Ascending aorta (tissue), 2 donors: Measurements from ENCODE around the gene VSTM4. TPM values are rescaled to one million over a fixed set of nuclear protein-coding genes. Genes with fewer than 3 reads are reported as not detected.

Source experiments
- DNase-seq, 2 donors: peaks; one replicate each; pipeline ENCODE4 v3.0.0-alpha.2; 2019; ENCODE audit warnings: low spot score in 2 of 2
- H3K27ac ChIP-seq, 2 donors: fragments of 200-600 bp; sonication (generic); one replicate each; pipeline ENCODE4 v1.5.1; 2016 to 2017; ENCODE audit warnings: mild to moderate bottlenecking in 1 of 2
- H3K27me3 ChIP-seq: fragments of 200-600 bp; sonication (generic); one replicate; pipeline ENCODE4 v1.5.1; 2017
- H3K36me3 ChIP-seq, 2 donors: fragments of 200-600 bp; sonication (generic); one replicate each; pipeline ENCODE4 v1.5.1; 2016
- H3K4me1 ChIP-seq, 2 donors: fragments of 200-600 bp; sonication (generic); one replicate each; pipeline ENCODE4 v1.5.1; 2016 to 2017; ENCODE audit warnings: mild to moderate bottlenecking in 1 of 2
- H3K4me3 ChIP-seq, 2 donors: fragments of 200-600 bp; sonication (generic); one replicate each; pipeline ENCODE4 v1.5.1; 2016 to 2017; ENCODE audit warnings: mild to moderate bottlenecking in 1 of 2
- H3K9me3 ChIP-seq, 2 donors: fragments of 200-600 bp; sonication (generic); one replicate each; pipeline ENCODE4 v1.5.1; 2016
- intact Hi-C: fragments of 100-400 bp; cut with DNase I; formaldehyde crosslinking; loops from one replicate; pipeline ENCODE4 v1.15.1; 2023
- total RNA-seq: library from RNA; depleted of rRNA; stranded (reverse); fragments of >200 nt; gene quantifications from one replicate; pipeline ENCODE4 v1.1.0, GENCODE V29; 2016
- TF ChIP-seq, protein P1 (sequence below), 3 experiments: fragments of 200-600 bp in 2 of 3; fragments of 450-650 bp in 1 of 3; sonication (generic) in 2 of 3; IDR thresholded peaks; one replicate each; pipeline ENCODE4 v1.5.1; 2016 to 2019; ENCODE audit warnings: antibody characterized with exemption in 3 of 3, mild to moderate bottlenecking in 1 of 3, moderate library complexity in 1 of 3

The VSTM4 gene
- total RNA-seq, 1 donor from 2014 or later = 17.7 TPM

DNA sequence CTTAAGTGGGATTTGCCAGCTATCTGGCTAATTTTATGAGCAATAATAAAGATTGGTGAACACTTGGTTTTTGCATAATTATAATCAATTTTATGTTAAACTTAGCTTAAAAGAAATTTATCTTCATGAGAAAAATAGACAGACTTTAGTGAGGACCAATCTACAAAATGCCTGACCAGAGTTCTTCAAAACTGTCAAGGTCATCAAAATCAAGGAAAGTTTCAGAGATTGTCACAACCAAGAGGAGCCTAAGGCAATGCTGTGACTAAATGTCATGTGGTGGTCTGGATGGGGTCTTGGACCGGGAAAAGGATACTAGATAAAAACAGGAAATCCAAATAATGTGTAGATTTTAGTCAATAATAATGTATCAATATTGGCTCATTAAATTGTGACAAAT lies 36.2 kb upstream of the VSTM4 start:
- no peak overlapping the region for H3K4me3 ChIP-seq
- TF ChIP-seq, protein P1, sequence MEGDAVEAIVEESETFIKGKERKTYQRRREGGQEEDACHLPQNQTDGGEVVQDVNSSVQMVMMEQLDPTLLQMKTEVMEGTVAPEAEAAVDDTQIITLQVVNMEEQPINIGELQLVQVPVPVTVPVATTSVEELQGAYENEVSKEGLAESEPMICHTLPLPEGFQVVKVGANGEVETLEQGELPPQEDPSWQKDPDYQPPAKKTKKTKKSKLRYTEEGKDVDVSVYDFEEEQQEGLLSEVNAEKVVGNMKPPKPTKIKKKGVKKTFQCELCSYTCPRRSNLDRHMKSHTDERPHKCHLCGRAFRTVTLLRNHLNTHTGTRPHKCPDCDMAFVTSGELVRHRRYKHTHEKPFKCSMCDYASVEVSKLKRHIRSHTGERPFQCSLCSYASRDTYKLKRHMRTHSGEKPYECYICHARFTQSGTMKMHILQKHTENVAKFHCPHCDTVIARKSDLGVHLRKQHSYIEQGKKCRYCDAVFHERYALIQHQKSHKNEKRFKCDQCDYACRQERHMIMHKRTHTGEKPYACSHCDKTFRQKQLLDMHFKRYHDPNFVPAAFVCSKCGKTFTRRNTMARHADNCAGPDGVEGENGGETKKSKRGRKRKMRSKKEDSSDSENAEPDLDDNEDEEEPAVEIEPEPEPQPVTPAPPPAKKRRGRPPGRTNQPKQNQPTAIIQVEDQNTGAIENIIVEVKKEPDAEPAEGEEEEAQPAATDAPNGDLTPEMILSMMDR (IDR thresholded peaks at IDR 0.05) = no peak
- no peak overlapping the region for H3K27ac ChIP-seq
- peaks cover 0 to 12% of the 10 kb centered on the region in 2 donors for H3K9me3 ChIP-seq
- intact Hi-C loops = no loop called here
- no peaks in the 10 kb centered on the region for H3K27me3 ChIP-seq
- no peaks in the 10 kb centered on the region for H3K4me1 ChIP-seq
- no peak for DNase-seq
- H3K36me3 ChIP-seq = no peaks in the 10 kb centered on the region

DNA sequence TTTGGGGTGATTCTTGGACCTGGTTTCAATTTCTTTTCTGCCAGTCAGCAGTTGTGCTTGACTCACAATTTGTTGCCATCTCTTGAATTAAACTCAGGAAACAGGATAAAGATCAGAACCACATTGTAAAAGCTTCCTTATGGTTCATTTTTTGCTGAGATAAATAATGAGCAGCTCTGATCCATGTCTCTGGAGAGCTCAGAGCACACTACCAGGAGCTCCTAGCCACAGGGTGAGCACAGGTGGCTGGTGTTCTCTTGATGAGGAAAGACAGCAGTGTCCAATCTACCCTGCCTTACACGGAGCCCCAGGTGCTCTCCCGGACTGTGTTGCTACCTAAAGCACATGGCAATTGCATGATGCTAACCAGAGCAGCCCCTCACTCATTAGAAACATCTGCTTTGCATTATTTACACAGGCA lies 35.7 kb upstream of the VSTM4 start:
- H3K27me3 ChIP-seq = no peaks in the 10 kb centered on the region
- no peaks in the 10 kb centered on the region for H3K36me3 ChIP-seq
- intact Hi-C loops = no loop called here
- no peaks in the 10 kb centered on the region for H3K4me1 ChIP-seq
- TF ChIP-seq, protein P1 (IDR thresholded peaks at IDR 0.05) = no peak
- H3K9me3 ChIP-seq = peaks cover 0 to 12% of the 10 kb centered on the region in 2 donors
- H3K27ac ChIP-seq = no peak overlapping the region
- no peak overlapping the region for H3K4me3 ChIP-seq
- no peak for DNase-seq

DNA sequence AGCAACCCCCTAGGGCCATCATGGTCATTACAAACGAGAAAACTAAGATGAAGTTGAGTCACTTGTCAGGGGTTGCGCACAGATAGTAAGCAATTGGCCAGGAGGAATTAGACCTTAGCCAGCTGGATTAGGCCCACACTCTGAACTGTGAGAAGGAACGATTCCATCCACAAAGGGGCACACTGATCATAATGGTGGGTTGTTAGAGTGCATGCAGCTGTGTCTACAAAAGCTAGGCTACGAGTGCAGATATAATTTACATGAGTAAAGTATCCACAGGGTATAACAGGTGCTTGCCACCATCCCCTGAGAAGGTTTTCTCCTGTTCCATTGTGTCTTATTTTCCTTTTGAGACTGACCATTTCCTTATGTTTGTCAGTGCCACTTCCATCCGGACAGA lies 35.1 kb upstream of the VSTM4 start:
- TF ChIP-seq, protein P1 (IDR thresholded peaks at IDR 0.05) = no peak
- intact Hi-C loops = no loop called here
- no peaks in the 10 kb centered on the region for H3K27me3 ChIP-seq
- no peak overlapping the region for H3K27ac ChIP-seq
- peaks cover 0 to 12% of the 10 kb centered on the region in 2 donors for H3K9me3 ChIP-seq
- H3K4me3 ChIP-seq = no peak overlapping the region
- H3K4me1 ChIP-seq = no peaks in the 10 kb centered on the region
- no peaks in the 10 kb centered on the region for H3K36me3 ChIP-seq
- DNase-seq = no peak

DNA sequence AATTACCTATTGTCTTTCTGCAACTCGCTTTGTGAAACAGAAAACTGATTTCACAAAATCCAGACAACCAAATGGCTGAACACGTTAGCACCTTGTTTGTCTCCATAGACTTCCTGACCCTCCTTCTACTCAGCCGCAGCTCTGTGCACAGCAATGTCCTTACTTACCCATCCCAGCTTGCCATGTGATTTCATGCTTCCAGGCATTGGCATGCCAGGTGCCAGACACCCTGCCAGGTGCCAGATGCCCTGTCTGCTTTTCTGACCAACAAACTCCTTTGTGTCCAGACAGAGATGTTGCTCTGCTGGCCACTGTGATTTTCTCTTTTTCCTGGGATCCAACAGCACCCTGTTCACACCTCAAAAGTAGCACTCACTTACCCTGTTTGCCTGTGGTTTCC lies 34.6 kb upstream of the VSTM4 start:
- H3K27me3 ChIP-seq = no peaks in the 10 kb centered on the region
- intact Hi-C loops = no loop called here
- H3K27ac ChIP-seq = no peak overlapping the region
- no peak overlapping the region for H3K4me3 ChIP-seq
- no peaks in the 10 kb centered on the region for H3K36me3 ChIP-seq
- peaks cover 0 to 12% of the 10 kb centered on the region in 2 donors for H3K9me3 ChIP-seq
- DNase-seq = no peak
- TF ChIP-seq, protein P1 (IDR thresholded peaks at IDR 0.05) = no peak
- H3K4me1 ChIP-seq = no peaks in the 10 kb centered on the region

DNA sequence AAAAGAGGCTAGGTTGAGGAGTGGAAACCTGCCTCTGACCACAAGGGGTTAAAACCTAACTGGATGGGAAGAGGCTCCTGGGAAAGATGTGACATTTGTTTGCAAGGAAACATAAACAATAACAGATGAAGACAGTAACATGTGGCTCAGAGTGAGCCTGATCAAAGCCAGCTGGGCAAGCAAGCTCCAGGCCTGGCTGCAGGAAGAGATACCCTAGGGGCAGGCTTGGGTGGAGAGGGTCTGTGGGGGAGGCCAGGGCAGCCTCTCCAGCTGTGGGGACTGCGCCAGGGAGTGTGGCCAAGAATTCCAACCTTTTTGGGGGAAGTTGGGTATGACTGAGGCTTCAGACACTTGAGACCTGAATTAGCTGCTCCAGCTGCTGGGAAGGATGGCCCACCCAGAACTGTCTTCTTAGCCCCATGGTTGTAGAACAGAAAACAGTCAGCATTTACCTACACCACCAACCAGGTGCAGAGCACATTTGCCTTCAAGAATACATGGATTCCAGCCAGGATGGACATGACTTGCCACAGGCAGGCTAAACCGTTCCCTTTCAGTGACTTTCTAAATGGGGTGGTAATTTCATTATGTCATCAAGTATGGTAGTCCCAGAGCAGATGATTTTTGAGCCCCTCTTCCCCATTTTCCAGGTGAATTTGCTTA lies 28.9 kb upstream of the VSTM4 start:
- intact Hi-C loops = no loop called here
- Histone ChIP-seq H3K27me3 (no peaks in the 10 kb centered on the region), H3K9me3 (peaks cover 0 to 12% of the 10 kb centered on the region in 2 donors), H3K27ac (no peak overlapping the region), H3K4me3 (no peak overlapping the region), H3K4me1 (peaks cover 0 to 12% of the 10 kb centered on the region in 2 donors), H3K36me3 (no peaks in the 10 kb centered on the region)
- DNase-seq = no peak
- TF ChIP-seq, protein P1 (IDR thresholded peaks at IDR 0.05) = no peak
